Measurements from ENCODE around the gene PRKCB. TPM values are rescaled to one million over a fixed set of nuclear protein-coding genes. Genes with fewer than 3 reads are reported as not detected.

Gene PRKCB
- polyA plus RNA-seq, 1 donor (not counting 4 experiments of a cell fraction or from before 2014, with no cell fraction given) = 0.18 TPM

DNA sequence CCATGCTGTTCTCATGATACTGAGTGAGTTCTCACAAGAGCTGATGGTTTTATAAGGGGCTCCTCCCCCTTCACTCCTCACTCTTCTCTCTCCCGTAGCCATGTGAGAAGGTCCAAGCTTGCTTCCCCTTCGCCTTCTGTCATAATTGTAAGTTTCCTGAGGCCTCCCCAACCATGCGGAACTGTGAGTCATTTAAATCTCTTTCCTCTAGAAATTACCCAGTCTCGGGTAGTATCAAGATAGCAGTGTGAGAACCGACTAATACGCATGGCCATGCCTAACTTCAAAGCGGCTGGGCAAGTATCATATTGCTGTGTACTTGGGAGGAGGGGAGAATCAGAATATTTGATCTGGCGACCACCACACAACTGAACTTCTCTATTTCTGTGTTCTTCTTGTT is 88.3 kb downstream of the PRKCB start:
- Histone ChIP-seq H3K4me2 (ENCODE audit: control insufficient read depth, extremely low read depth, insufficient read depth, low read depth, low read length) (no peak overlapping the region), H3K4me3 (ENCODE audit: control insufficient read depth in 2 of 3, extremely low read depth in 1 of 3, insufficient read depth in 2 of 3, low read depth in 1 of 3, low read length in 3 of 3) (no peak overlapping the region), H4K20me1 (ENCODE audit: control insufficient read depth, extremely low read depth, insufficient read depth, low read length) (no peaks in the 10 kb centered on the region), H3K9me3 (ENCODE audit: control insufficient read depth, low read depth, low read length) (no peaks in the 10 kb centered on the region), H3K36me3 (ENCODE audit: control insufficient read depth in 2 of 2, extremely low read depth in 1 of 2, insufficient read depth in 2 of 2, low read length in 2 of 2) (no peaks in the 10 kb centered on the region), H3K79me2 (ENCODE audit: control insufficient read depth, insufficient read depth, low read length) (no peaks in the 10 kb centered on the region), H3K9me1 (ENCODE audit: control insufficient read depth, extremely low read depth, insufficient read depth, low read length) (no peaks in the 10 kb centered on the region), H2AFZ (ENCODE audit: control insufficient read depth, low read length) (no peak overlapping the region), H3K27me3 (ENCODE audit: control insufficient read depth, extremely low read depth, insufficient read depth, low read length) (no peaks in the 10 kb centered on the region), H3K4me1 (ENCODE audit: control insufficient read depth, extremely low read depth, insufficient read depth, low read length) (no peaks in the 10 kb centered on the region), H3K27ac (ENCODE audit: control insufficient read depth, insufficient read depth, low read length) (no peak overlapping the region), H3K9ac (ENCODE audit: control insufficient read depth, extremely low read depth, insufficient read depth, low read length) (no peak overlapping the region)
- dilution Hi-C loops (cut with MboI; ENCODE audit: extremely low pct_ligation_motif_present, low sequenced_read_pairs) = no loop called here
- TF ChIP-seq CTCF (optimal IDR thresholded peaks at IDR 0.05 in 1 of 3, IDR thresholded peaks at IDR 0.05 in 1 of 3, conservative IDR thresholded peaks at IDR 0.05 in 1 of 3; ENCODE audit: extremely low read depth in 1 of 3, insufficient read depth in 2 of 3, low read length in 3 of 3) (no peak), EZH2 (IDR thresholded peaks at IDR 0.05; ENCODE audit: low read length) (no peak)
- DNase-seq (ENCODE audit: low read depth, low spot score) = no peak
- no peak for FAIRE-seq

- H3K4me1 ChIP-seq (ENCODE audit: control insufficient read depth, extremely low read depth, insufficient read depth, low read length) = no peaks in the 10 kb centered on the region
- H3K27me3 ChIP-seq (ENCODE audit: control insufficient read depth, extremely low read depth, insufficient read depth, low read length) = no peaks in the 10 kb centered on the region
- H4K20me1 ChIP-seq (ENCODE audit: control insufficient read depth, extremely low read depth, insufficient read depth, low read length) = no peaks in the 10 kb centered on the region
- H3K9me3 ChIP-seq (ENCODE audit: control insufficient read depth, low read depth, low read length) = no peaks in the 10 kb centered on the region
- no peaks in the 10 kb centered on the region for H3K9me1 ChIP-seq (ENCODE audit: control insufficient read depth, extremely low read depth, insufficient read depth, low read length)
- H2AFZ ChIP-seq (ENCODE audit: control insufficient read depth, low read length) = no peak overlapping the region
- no peaks in the 10 kb centered on the region for H3K36me3 ChIP-seq (ENCODE audit: control insufficient read depth in 2 of 2, extremely low read depth in 1 of 2, insufficient read depth in 2 of 2, low read length in 2 of 2)
- no peak overlapping the region for H3K27ac ChIP-seq (ENCODE audit: control insufficient read depth, insufficient read depth, low read length)
- no peak for TF ChIP-seq EZH2 (IDR thresholded peaks at IDR 0.05; ENCODE audit: low read length)
- TF ChIP-seq CTCF (optimal IDR thresholded peaks at IDR 0.05 in 1 of 3, IDR thresholded peaks at IDR 0.05 in 1 of 3, conservative IDR thresholded peaks at IDR 0.05 in 1 of 3; ENCODE audit: extremely low read depth in 1 of 3, insufficient read depth in 2 of 3, low read length in 3 of 3) = no peak
- DNase-seq (ENCODE audit: low read depth, low spot score) (no peak), FAIRE-seq (no peak)
- H3K79me2 ChIP-seq (ENCODE audit: control insufficient read depth, insufficient read depth, low read length) = no peaks in the 10 kb centered on the region
- H3K4me2 ChIP-seq (ENCODE audit: control insufficient read depth, extremely low read depth, insufficient read depth, low read depth, low read length) = no peak overlapping the region
- H3K4me3 ChIP-seq (ENCODE audit: control insufficient read depth in 2 of 3, extremely low read depth in 1 of 3, insufficient read depth in 2 of 3, low read depth in 1 of 3, low read length in 3 of 3) = no peak overlapping the region
- dilution Hi-C loops (cut with MboI; ENCODE audit: extremely low pct_ligation_motif_present, low sequenced_read_pairs) = no loop called here
- H3K9ac ChIP-seq (ENCODE audit: control insufficient read depth, extremely low read depth, insufficient read depth, low read length) = no peak overlapping the region
These were observed 92.0 kb downstream of the PRKCB start for GRCh38 chr16:23927796-23928195.

Measured in keratinocyte (primary cell).